Measurements from ENCODE around the gene NIPAL1. TPM values are rescaled to one million over a fixed set of nuclear protein-coding genes. Genes with fewer than 3 reads are reported as not detected.
"Not testable (repeated sequence)": the region's sequence is repeated elsewhere in the genome, so short reads cannot be mapped to it uniquely, and the experiment has no call there.

Gene NIPAL1
- 0.70 TPM for total RNA-seq
- long read RNA-seq = 0 reads

DNA sequence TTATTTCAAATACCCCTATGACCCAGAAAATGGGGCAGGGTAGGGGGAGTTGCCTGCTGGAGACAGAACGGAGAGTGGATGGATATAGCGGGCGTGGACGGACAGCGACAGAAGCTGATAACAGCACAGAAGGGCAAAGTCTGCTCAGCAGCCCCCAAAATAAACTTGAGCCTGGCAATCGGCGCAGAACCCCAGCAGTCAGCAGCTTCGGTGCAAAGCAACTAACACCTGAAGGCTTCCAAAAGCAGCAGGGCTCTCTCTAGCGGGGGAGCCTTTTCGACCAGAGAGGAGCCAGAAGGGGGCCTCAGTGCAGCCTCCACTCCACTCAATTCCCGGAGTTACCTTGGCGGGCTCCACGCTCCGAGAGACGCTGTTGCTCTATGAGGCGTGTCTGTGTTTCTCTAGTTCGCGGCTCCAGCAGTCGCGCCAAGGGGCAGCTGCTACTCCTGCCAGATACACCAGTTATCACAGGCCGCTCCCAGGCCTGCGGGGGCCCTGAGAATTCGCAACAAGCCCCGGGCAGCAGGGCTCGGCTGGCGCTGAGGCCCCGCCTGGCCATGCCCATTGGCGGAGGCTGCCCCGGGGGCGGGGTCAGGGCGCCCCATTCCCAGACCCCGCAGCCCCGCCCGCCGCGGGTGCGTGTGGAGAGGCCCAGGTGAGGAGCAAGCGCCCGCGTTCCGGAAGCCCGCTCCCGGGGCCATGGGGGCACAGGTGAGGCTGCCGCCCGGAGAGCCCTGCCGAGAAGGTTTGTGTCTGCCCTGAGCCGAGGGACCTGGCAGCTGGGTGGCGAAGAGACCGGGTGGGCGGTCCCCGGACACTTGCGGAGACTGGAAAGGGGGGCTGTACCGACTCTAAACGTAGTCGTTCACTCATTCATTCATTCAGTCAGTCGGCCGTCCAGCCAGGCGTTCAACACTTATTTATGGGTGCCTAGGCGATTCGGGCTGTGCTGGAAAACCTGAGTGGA is at the start of gene NIPAL1, which contains the start of gene CNGA1:
Gene NIPAL1 (plus strand): TSS at position 632 of the 967 bp plus-strand sequence. CDS start 68 bp downstream, at position 700.
Gene CNGA1 (minus strand): TSS at position 541 of the 967 bp plus-strand sequence. CDS start 63,992 bp downstream, outside the sequence.
- ATAC-seq = peak; percentile 97
- DNase-seq (ENCODE audit: missing footprints) = peak; percentile 82
- intact Hi-C loops (cut with DNase I) = loop anchor here (5.0 kb wide), 1 partner anchor 66 kb away; no protein-coding TSS in a partner anchor

- intact Hi-C loops (cut with DNase I) = no loop called here
- DNase-seq (ENCODE audit: missing footprints) (no peak), ATAC-seq (no peak)
Observed at GRCh38 chr4:47968847-47969246, 47.7 kb upstream of the NIPAL1 start.

- intact Hi-C loops (cut with DNase I) = no loop called here
- ATAC-seq (no peak), DNase-seq (ENCODE audit: missing footprints) (no peak)
Observed at GRCh38 chr4:47972181-47972580, 44.4 kb upstream of the NIPAL1 start.

DNA sequence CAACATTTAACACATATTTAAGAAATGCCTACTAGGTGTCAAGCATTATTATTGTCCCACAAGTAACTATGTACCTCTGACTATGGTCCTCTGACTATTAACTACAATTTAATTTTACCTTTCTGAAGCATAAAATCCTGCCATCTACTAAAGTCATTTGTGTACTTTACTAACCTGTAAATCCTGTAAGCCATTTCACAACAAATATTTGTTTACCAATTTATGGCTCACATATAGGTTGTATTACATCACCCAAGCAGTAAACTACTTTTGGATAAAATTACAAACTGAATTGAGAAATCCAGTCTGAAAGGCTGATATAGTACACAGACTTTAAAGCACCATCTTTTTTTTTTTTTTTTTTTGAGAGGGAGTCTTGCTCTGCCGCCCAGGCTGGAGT is 43.9 kb upstream of the NIPAL1 start:
- no peak for ATAC-seq
- intact Hi-C loops (cut with DNase I) = no loop called here
- DNase-seq (ENCODE audit: missing footprints) = no peak

DNA sequence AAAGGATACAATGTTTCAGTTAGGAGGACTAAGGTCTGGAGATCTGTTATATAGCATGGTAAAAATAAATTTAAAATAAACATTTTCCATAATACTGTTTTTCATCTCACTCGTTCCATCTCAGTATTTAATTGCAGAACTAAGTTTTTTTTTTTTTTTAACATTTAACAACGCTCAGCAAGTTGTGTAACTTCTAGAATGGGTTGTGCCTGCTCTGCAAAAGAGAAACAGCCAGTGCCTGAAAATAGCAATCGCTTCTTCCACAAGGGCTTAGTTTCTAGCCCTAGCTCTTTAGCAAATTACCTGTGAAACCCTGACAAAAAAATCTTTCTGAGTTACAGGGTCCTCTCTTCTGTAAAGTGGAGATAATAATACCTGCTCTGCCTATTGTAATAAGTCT is 42.0 kb upstream of the NIPAL1 start:
- DNase-seq (ENCODE audit: missing footprints) (no peak), ATAC-seq (no peak)
- intact Hi-C loops (cut with DNase I) = no loop called here

DNA sequence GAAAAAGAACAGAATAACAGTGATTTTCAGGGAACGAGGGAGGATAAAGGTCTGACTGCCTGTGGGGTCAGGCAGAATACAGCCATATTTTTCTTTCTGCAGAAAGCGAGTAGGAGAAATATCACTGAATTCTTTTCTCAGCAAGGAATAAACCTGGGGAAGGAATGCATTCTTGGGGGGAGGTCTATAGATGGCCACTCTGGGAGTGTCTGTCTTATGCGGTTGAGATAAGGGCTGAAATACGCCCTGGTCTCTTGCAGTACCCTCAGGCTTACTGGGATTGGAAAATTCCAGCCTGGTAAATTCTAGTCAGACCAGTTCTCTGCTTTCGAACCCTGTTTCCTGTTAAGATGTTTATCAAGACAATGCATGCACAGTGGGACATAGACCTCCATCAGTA is 26.4 kb upstream of the NIPAL1 start:
- intact Hi-C loops (cut with DNase I) = no loop called here
- DNase-seq (ENCODE audit: missing footprints) (no peak), ATAC-seq (no peak)

- DNase-seq (ENCODE audit: missing footprints); ATAC-seq; intact Hi-C loops (cut with DNase I): not testable (repeated sequence)
Observed at GRCh38 chr4:47992475-47992874, 24.1 kb upstream of the NIPAL1 start.

GRCh38 chr4:47996021-47996420 is 20.6 kb upstream of the NIPAL1 start:
- ATAC-seq (no peak), DNase-seq (ENCODE audit: missing footprints) (no peak)
- intact Hi-C loops (cut with DNase I) = no loop called here

DNA sequence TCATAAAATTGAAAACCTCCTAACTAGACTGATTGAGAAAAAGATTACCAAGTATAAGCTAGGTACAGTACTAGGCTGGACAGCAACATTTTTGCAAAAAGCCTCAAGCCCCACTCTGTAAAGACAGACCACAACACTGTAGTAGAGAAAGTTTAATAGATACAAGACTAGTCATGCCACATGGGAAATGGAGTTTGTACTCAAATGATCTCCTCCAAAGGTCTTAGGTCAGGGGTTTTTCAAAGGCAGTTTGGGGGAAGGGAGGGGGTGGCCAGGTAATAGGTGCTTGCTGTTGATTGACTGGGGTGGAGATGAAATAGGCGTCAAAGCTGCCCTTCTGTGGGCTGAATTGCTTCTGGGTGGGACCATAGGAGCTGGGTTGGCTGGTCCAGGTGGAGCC is 14.3 kb upstream of the NIPAL1 start:
- ATAC-seq (no peak), DNase-seq (ENCODE audit: missing footprints) (no peak)
- intact Hi-C loops (cut with DNase I) = no loop called here

GRCh38 chr4:48003568-48003967 is 13.0 kb upstream of the NIPAL1 start:
- ATAC-seq; intact Hi-C loops (cut with DNase I): not testable (repeated sequence)
- DNase-seq (ENCODE audit: missing footprints) = peak; percentile 71

- no peak for DNase-seq (ENCODE audit: missing footprints)
- intact Hi-C loops (cut with DNase I) = loop anchor here (2.0 kb wide), 1 partner anchor 81 kb away; no protein-coding TSS in a partner anchor
- ATAC-seq = no peak
Observed at GRCh38 chr4:48005781-48006180, 10.8 kb upstream of the NIPAL1 start.

DNA sequence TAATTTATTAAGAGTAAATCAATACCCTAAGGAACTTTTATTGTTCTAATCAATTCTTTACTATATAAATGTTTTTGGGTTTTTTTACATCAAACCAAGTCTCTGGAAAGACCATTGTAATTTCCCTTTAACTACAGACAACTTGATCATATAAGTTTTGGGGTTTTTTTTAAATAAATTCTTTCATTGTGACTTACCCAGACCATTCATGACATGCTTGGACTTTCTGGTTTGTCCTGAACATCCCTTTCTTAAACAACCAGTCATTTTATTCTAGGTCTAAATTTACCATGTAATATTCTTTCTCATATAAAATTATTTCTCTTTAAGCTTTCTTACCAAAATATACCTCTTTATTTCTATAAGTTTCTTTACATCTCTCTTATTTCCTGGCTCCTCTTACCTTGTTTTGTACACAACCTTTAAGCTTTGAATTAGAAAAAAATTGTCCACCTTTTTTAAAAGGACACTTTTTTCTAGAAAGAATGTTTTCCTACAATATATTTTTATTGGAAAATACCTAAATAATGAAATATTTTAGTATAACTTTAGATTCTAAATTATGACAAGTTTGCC is 8.5 kb upstream of the NIPAL1 start:
- intact Hi-C loops (cut with DNase I) = no loop called here
- DNase-seq (ENCODE audit: missing footprints) (no peak), ATAC-seq (no peak)

- ATAC-seq; intact Hi-C loops (cut with DNase I); DNase-seq (ENCODE audit: missing footprints): not testable (repeated sequence)
Observed at GRCh38 chr4:48010906-48011305, 5.7 kb upstream of the NIPAL1 start.

GRCh38 chr4:48011722-48012121 is 4.8 kb upstream of the NIPAL1 start:
- no peak for DNase-seq (ENCODE audit: missing footprints)
- intact Hi-C loops (cut with DNase I) = no loop called here
- ATAC-seq = no peak

DNA sequence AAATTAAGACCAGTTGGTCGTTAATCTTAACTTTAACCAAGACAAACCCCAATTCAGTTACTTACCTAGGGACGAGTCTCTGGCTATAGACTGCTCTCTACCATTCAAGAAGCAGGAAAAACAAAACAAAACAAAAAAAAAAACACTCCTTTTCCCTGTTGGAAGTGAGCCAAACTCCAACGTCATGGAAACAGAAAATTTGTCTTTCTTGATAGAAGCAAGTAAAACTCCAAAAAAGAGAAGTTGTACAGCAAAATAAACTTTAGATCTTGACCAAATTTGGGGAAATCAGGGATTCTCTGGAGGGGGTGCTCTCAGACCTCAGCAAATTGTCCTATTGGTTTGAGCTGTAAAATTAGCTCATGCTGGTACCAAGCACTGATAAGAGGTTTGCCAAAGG is 3.7 kb upstream of the NIPAL1 start:
- ATAC-seq (no peak), DNase-seq (ENCODE audit: missing footprints) (no peak)
- intact Hi-C loops (cut with DNase I) = no loop called here

DNA sequence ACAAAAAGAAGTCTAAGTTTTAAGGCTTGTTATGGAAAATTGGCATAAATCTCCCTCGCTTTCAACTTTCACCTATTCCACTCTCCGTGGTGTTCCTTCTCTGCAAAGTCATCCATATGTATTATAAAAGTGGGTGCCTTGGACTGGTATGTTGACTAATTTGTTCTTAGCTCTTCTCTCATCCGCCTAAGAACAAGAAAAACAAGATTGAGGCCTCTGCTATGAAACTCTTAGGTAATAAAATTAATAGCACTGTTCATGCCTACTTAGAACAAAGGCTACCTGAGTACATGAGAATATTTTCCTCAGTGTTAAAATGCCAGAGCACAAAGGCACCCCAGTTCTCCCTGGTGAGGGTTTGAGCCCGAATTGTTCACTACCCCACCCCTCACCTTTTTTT is 1.4 kb upstream of the NIPAL1 start:
- intact Hi-C loops (cut with DNase I) = loop anchor here (5.0 kb wide), 1 partner anchor 67 kb away; no protein-coding TSS in a partner anchor
- DNase-seq (ENCODE audit: missing footprints) (no peak), ATAC-seq (no peak)

GRCh38 chr4:48015678-48016077 is 894 bp upstream of the NIPAL1 start:
- intact Hi-C loops (cut with DNase I) = loop anchor here (5.0 kb wide), 1 partner anchor 67 kb away; no protein-coding TSS in a partner anchor
- DNase-seq (ENCODE audit: missing footprints) = no peak
- ATAC-seq = no peak

GRCh38 chr4:48017108-48017571 is 568 bp downstream of the NIPAL1 start:
- intact Hi-C loops (cut with DNase I) = loop anchor here (5.0 kb wide), 1 partner anchor 65 kb away; no protein-coding TSS in a partner anchor
- DNase-seq (ENCODE audit: missing footprints) (no peak), ATAC-seq (peak; percentile 17)

GRCh38 chr4:48018112-48018511 is 1.5 kb downstream of the NIPAL1 start:
- DNase-seq (ENCODE audit: missing footprints) (no peak), ATAC-seq (no peak)
- intact Hi-C loops (cut with DNase I) = loop anchor here (5.0 kb wide), 1 partner anchor 64 kb away; no protein-coding TSS in a partner anchor
